CD4-positive, alpha-beta T cell treated with Interferon alpha-2 for 1 hour (primary cell): ENCODE measurements around the gene SPAG16.
"Not testable (repeated sequence)": the region's sequence is repeated elsewhere in the genome, so short reads cannot be mapped to it uniquely, and the experiment has no call there.

Experiments used
- DNase-seq, 2 donors: peaks; one replicate each; pipeline ENCODE4 v3.0.0-alpha.2; 2020 to 2022

The SPAG16 gene

DNA sequence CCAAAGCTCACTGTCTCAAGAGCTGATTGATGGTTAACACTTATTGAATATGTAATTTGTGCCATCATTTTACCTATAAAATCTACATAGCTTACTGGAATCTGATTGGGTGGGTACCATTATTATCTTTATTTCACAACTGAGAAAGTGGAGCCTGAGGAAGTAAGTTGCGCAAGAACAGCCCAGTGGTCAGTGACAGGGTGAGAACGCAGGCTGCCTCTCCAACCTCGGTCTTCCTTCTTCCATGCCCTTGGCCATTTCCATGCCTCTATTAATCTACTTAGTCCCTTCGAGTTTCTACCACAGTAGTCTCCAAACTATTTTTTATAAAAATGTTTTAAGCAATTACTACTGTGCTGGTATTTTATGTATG, 735.7 kb downstream of the SPAG16 start:
- DNase-seq = no peak

DNA sequence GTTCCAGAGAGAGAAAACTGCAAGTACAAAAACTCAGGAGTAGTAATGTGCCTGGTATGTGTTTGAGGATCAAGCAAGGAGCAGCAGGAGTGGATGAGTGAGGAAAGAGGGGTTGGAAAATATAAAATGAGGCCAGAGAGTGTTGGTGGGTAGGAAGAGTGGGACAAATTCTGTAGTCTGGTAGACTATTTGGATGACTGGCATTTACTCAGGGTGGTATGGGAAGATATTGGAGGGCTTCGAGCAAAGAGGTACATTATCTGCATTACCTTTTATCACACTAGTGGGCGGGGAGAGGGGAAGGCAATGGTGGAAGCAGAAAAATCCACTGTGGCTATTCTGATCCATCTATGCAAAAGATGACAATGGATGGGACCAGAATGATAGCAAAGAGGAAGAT, 744.9 kb downstream of the SPAG16 start:
- no peak for DNase-seq

DNA sequence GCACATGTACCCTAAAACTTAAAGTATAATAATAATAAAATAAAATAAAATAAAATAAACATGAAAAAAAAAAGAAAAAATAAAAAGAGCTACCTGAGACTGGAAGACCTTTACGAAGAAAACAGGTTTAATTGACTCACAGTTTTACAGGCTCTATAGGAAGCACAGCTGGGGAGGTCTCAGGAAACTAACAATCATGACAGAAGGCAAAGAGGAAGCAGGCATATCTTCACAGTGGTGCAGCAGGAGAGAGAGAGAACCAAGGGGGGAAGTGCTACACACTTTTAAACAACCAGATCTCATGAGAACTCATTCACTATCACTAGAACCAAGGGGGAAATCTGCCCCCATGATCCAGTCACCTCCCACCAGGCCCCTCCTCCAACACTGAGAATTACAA, 747.3 kb downstream of the SPAG16 start:
- no peak for DNase-seq

DNA sequence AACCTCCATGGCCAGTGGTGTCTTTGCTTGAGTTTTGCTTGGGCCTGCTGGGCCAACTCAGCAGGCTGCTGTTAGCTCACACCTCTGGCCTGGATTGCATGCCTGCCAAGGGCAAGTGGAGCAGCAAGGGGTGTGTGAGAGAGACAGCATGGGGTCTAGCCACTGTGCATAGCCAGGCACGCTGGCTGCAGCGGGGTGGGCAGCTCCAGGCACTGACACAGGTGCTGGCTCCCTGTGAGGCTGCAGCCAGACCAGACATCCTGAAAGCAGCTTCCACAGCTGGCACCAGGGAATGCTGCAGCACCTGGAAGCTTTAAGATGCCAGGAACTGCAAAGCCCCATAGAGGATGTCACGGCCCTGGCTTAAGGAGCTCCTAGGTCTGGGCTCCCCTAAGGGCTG, 750.2 kb downstream of the SPAG16 start:
- DNase-seq = no peak

DNA sequence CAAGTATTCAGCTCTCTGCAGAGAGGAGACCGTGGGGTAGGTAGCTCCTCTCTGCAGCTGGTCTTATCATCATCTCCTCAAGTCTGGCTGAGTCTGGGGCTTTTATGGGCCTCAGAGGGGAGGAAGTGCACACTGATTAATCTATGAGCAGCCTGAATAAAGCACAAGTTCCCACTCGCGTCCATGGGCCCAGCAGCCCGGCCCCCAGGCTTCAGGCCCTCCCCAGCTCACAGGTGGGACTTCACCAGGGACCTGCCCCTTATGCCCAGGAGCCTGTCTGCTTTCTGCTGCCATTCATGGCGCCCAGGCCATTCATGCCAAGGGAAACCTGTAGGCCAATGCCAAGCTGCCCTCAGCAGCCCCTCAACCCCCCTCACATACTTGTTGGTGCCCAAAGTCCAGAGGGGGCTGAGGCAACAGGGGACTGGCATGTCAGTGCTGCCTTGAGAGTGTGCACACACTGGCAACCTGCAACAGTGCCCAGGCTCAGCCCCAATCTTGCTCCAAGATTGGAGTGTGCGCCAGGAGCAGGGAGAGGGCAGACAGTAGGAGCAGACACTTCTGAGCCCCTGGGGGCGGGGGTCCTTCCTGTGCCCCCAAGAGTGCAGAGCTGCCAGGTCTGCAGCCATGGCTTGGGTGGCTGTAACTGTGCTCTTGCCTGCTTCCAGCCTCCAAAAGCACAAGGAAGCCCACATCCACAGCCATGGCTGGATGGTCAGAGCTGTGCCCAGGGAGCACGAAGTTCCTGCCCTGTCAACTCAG, 751.0 kb downstream of the SPAG16 start:
- DNase-seq = no peak

DNA sequence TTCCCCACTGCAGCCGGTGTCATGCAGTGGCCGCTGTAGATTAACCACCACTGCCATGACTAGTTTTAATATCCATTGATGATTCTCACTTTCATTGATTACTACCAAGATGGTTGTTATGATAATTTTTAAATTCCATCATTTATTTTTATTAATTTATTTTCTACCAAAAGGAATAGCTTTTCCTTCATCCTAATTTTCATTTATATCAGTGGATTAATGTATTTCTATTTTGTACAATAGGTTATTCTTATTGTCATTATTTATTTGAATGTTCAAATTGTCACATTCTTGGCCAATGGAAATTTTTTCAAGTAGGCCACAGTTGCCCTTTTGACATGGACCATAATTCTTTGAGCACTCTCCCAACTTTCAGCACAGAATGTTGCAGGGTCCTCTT, 751.7 kb downstream of the SPAG16 start:
- no peak for DNase-seq

DNA sequence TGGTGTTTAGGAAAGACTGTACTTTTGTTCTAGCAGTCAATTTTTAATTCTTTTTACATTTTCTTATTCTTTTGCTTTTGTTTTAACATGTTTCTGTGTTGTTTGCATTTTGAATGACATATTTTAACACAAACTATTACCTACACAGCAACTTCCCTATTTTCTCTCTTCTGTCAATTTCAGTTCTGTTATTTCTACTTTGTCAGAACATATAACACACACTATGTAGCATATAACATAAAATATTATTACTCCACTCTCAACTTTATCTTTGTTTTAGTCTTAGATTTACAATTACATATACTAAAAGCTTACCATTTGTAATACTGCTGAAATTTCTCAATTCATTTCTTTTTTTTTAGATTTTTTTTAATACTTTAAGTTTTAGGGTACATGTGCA, 753.9 kb downstream of the SPAG16 start:
- DNase-seq = no peak

DNA sequence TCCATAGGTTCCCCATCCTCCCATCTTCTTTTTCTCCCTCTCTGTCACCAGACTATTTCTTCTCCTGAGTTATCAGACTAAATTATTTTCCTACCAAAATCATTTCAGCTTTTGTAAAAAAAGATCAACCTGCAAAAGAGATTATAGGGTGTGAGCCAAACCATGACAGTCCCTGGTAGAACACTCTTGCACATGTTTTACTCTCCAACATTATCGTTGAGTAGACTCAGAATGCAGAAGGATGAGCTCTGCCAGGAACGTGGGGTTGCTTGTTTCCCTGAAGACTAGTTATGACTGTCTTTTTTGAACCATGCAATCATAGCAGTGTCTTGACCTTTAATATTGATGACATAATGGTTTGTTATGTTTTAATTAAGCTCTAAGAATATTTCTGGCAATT, 766.5 kb downstream of the SPAG16 start:
- DNase-seq = no peak

DNA sequence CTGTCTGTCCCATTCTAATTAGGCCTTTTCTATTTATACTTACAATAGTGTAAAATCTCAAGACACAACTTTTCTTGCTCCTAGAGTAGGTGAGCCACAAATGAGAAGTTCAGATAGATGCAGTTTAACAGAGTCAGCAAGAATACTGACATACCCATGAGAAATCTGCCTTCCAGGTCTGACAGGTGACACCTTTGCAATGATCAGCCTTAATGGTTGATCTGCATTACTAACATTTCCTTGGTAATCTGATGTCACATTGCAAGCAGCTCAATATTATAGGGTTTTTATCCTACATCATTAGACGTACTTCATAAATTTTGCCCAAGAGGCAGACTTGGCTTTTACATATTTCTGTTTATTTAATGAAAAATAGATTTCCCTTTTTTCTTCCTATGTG, 767.3 kb downstream of the SPAG16 start:
- no peak for DNase-seq

DNA sequence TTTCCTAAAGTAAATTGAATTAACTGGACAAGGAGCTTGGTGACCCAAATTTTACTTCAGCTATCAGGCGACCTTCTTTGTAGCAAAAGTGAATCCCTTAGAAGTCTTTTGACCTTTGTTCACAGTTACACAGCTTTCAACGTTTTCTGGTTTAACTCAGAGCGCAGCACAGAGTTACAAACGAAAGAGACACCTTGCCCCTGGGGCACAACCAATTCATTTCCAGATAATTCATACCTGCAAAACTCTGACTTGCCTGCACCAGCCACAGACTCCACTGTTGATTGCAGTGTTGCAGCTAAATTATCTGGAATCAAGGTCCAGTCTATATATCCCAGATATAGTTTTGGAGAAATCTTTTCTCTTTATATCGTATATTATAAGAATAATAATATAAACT, 768.0 kb downstream of the SPAG16 start:
- DNase-seq = no peak

DNA sequence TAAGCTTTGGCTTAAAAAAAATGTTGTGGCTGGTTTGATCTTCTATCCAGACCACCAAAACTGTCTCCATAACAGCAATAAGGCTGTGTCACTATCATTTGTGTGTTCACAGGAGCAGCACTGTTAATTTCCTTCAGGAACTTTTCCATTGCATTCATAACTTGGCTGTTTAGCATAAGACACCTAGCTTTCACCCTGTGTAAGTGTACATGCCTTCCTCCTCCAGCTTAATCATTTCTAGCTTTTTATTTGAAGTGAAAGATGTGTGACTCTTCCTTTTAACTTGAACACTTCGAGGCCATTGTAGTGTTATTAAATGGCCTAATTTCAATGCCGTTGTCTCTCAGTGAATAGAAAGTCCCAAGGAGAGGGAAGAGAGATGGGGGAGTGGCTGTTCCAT, 773.7 kb downstream of the SPAG16 start:
- DNase-seq = no peak

DNA sequence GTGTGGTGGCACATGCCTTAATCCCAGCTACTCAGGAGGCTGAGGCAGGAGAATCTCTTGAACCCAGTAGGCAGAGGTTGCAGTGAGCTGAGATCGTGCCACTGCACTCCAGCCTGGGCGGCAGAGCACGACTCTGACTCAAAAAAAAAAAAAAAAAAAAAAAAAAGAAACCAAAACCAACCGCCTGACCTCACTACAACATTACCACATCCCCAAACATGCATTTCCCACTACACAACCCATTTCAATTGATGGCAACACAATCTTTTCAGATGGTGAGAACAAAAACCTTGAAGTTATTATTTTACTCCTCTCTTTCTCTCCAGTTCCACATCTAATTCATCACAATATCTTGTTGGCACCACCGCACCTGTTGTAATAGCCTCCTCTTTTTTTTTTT, 778.0 kb downstream of the SPAG16 start:
- DNase-seq = not testable (repeated sequence)

DNA sequence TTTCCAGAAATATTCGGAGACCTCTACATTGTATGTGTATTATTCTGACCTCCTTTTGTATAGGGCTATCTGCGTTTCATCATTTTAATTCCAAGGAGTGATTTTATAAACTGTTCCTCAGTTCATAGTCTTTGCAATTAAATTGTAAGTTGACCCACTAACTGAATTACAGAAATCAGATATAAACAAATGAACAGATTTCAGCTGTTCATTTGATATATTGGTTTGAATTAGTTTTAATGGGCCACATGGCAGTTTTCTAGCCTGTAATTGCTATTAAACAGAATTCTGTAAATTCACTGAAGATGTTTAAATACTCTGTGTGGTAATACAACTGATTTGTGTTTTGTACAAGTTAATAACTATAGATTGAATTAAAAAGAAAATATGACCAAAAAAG, 780.2 kb downstream of the SPAG16 start:
- DNase-seq = no peak

DNA sequence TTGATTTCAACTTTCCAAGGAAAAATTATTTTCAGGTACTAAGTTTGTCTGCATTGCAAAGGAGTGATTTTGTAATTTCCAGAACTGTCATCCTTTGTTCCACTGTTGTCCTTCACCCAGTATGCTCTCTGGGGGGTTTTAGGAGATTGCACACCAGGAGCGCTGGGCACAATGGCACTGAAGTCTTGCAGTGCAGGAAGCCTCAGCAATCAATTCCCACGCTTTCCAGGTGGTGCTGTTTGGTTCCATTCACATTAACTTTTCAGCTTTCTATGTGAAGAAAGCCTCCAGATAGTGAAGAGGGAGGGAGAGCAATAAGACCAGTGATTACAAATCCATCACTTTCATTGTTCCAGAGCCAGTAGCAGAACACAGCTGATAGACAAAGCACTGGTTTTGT, 782.6 kb downstream of the SPAG16 start:
- DNase-seq = no peak

DNA sequence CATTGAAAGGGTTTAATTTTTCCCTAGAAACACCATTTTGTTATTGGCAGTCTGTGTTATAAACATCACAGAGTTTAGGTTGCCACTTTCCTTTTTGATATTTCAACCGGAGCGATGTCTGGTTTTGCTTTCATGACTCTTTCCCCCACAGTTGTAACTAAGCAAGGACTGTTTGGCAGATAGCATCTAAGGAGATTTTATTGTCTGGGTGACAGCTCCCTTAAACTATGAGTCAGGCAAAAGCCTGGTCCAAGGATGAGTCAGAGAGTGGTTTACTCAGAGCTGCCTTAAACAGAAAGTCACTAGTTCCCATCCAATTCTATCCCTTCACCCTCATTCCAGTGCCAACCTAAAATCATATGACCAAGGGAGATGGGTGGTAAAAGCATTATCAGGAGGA, 785.0 kb downstream of the SPAG16 start:
- no peak for DNase-seq

DNA sequence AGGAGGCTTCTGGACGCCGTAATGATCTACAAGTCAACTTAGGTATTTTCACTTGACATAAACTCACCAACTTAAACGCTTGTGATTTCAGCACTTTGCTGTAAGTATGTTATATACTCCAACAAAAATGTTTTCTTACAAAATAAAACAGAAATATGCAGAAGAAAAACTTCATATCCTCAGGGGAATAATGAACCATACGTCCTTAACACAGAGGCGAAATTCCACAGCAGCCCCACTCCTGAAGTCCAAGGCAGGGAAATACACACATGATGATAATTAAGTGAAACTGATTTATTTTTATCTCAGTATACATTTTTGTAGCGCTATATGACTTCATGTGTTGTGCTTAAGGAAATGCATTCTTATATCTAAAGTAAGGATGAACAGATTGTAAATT, 791.2 kb downstream of the SPAG16 start:
- no peak for DNase-seq

DNA sequence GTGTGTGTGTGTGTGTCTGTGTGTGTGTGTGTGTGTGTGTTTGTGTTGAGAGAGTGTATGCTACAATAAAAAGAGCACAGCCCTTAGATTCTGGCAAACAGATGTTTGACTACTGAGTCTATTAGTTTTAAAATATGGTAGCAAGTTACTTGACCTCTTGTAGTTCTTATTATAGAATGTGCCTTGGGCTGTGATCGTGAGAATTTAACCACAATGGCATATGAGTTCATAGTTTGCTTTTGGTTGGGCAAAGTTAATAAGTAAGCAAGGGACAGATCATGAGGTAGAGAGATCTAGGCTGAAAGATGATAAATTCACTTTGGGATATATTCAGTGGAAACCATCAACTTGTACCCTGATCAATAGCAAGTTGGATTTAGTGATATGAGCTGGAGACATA, 792.3 kb downstream of the SPAG16 start:
- no peak for DNase-seq

DNA sequence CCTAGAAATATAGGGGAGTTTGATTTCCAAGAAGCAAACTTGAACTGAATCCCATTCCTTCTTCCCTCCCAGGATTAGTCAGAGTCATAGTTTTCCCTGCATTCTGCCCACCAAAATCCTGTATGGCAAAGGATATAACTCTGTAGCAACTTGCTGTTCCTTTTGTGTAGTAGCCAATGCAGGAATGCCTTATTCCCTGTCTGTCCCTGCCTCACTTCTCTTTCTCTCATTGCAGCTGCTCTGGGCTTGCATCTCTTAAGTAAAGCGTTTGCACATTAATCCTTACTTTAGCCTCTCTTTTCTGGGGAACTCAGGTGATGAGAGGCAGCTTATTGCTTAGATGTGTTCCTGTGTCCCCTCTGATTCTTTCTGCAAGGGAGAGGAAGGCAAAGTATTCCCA, 793.5 kb downstream of the SPAG16 start:
- no peak for DNase-seq

DNA sequence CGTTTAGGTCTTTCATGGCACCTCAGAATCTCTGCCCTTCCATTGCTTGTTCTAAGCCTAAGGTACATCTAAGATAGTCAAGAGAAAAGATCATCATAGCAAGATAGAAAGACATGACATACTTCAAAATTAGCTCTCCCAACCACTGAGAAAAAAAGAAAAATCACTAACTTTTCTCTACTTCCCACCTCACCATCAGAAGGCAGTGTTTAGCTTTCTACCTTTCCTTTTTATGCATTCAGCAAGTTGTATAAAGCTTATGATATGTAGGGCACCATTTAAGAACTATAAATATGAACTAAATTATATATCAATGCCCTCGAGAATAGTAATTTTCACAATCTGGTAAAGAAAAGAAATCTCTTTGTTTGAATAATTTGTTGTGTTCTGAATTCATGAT, 794.8 kb downstream of the SPAG16 start:
- no peak for DNase-seq

DNA sequence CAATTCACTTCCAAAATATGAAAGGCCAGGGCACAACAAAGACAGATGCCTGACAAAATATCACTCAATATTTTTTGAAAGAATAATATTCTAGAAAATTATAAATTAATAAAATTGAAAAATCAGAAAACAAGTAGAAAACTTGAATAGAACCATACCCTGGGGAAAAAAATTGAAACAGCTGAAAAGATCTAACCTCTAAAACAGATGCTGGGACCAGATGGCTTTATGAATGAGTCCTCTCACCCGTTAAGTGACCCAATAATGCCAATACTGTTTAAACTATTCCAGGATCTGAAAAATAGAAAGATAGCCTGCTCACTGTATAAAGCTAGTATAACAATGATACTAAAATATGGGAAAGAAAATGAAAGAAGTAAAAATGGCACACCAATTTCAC, 804.3 kb downstream of the SPAG16 start:
- no peak for DNase-seq

DNA sequence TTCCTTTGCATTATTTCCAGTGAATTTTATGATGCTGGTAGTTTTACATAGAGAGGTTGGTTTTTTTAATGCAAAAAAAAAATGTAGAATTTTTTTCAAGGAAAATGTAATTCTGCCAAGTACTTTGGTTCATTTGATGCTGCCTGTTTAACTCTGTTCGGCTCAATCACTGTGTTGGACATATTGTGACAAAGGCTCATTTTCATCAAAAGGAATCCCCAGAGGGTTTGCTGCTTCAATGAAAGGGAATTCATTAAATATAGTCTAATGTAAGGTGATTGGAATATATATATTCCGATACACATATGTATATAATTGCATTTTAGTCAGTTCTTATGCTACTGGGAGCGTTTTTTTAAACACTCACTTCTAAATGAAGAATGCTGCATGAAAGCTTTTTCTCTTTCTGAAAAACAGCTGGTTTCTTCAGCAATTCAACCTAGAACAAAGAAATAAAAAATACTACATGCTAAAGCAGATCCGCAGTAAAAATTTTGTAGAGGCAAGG, 812.0 kb downstream of the SPAG16 start:
- no peak for DNase-seq

DNA sequence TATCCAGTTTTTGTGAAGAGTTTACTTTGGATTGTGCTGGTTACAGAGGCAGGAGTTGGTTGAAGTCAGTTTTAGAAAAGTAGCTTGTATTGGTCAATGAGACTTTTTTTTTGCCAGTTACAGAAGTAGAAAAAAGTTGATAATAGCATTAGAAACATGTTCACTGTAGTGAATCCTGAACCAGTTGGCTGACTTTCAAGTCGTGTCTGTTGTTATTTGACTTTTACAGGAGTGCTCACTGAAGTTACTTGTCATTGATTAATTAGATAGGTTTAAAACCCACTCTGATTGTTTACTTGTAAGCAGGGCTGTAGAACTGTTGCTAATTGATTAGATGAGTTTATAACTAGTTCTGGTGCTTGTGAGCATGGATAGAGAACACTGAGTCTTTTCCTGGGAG, 814.5 kb downstream of the SPAG16 start:
- no peak for DNase-seq

DNA sequence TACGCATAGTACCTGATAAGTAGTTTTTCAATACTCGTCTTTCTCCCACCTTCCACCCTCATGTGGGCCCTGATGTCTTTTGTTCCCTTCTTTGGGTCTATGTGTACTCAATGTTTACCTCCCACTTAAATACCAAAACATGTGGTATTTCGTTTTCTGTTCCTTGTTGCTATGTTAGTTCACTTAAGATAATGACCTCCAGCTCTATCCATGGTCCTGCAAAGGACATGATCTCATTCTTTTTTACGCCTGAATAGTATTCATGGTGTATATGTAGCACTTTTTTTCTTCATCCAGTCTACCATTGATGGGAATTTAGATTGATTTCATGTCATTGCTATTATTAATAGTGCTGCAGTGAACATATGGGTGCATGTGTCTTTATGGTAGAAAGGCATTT, 816.2 kb downstream of the SPAG16 start:
- no peak for DNase-seq

DNA sequence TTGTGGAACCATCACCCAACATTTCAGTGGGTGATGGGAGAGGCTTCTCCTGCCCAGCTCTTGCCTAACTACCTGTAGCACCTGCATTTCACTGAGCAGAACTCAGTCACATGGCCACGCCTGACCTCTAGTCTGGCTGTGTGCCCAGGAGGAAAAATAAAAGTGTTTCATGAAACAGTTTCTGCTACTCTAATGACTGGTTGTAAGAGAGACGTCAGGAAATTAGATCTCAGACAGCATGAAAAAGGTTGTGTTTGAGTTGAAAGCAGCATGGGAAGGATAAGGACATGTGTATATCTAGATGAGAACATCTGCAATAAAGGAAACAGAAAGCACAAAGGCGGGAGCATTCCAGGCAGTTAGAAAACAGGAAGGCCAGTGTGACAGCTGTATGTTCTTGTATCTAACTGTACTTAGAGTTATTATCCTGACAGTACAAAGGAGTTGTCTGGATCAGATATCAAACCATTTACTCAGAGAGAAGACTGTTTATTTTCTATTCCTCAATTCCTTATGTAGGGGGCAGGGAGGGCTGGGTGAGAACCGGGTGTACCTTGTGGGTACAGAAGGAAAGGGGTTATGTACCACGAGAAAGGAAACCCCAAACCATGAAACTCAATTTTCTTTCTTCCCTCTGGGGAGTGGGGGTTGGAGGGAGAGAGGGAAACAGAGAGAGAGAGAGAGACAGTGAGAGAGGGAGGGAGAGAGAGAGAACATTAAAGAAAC, 819.2 kb downstream of the SPAG16 start:
- no peak for DNase-seq

DNA sequence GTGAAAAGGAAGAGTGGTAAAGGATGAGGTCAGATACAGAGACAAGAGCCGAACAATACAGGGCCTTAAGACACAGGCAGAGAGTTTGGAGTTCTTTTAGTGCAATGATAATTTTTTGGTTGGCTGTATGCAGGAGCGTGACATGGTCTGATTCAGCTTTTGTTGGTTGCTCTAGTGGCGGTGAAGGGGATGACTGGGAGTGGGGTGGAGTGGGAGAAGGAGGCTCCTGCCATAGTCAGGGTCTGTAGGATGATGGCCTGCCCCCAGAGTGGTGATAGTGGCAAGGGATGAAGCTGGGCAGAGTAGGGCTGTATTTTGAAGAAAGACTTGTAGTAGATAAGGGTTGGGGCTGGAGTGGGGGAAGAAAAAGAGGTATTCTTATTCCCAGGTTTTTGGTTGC, 820.0 kb downstream of the SPAG16 start:
- DNase-seq = no peak
